ENCODE measurements around the gene TUBGCP6.

The TUBGCP6 gene

GRCh38 chr22:50281384-50281760 is 36.5 kb upstream of the TUBGCP6 start:
- Mint-ChIP-seq H3K9me3 (no peaks in the 10 kb centered on the region), H3K4me1 (no peaks in the 10 kb centered on the region), H3K27me3 (ENCODE audit: low read depth, poor library complexity) (no peaks in the 10 kb centered on the region), H3K36me3 (ENCODE audit: low read depth) (peaks cover 28% of the 10 kb centered on the region), H3K4me3 (no peak overlapping the region), H3K27ac (no peak overlapping the region)
- DNase-seq, result no peak
- no peak for TF ChIP-seq CTCF (IDR thresholded peaks at IDR 0.05)

- no peak for TF ChIP-seq CTCF (IDR thresholded peaks at IDR 0.05)
Observed at GRCh38 chr22:50280708-50281383, 36.0 kb upstream of the TUBGCP6 start.

GRCh38 chr22:50280022-50280707 is 35.3 kb upstream of the TUBGCP6 start:
- H3K27ac Mint-ChIP-seq, result no peak overlapping the region
- TF ChIP-seq CTCF (IDR thresholded peaks at IDR 0.05), result no peak
- H3K4me1 Mint-ChIP-seq, result peaks cover 2% of the 10 kb centered on the region
- no peak for DNase-seq
- no peaks in the 10 kb centered on the region for H3K9me3 Mint-ChIP-seq
- peaks cover 34% of the 10 kb centered on the region for H3K36me3 Mint-ChIP-seq (ENCODE audit: low read depth)
- no peak overlapping the region for H3K4me3 Mint-ChIP-seq
- no peaks in the 10 kb centered on the region for H3K27me3 Mint-ChIP-seq (ENCODE audit: low read depth, poor library complexity)

More at GRCh38 chr22:50280708-50281383, 36.0 kb upstream of the TUBGCP6 start:
- Mint-ChIP-seq H3K36me3 (ENCODE audit: low read depth) (peaks cover 30% of the 10 kb centered on the region), H3K27ac (no peak overlapping the region), H3K4me1 (no peaks in the 10 kb centered on the region), H3K9me3 (no peaks in the 10 kb centered on the region), H3K4me3 (no peak overlapping the region), H3K27me3 (ENCODE audit: low read depth, poor library complexity) (no peaks in the 10 kb centered on the region)
- DNase-seq, result no peak

GRCh38 chr22:50278956-50279619 is 34.3 kb upstream of the TUBGCP6 start:
- Mint-ChIP-seq H3K4me3 (no peak overlapping the region), H3K4me1 (peaks cover 8% of the 10 kb centered on the region), H3K27me3 (ENCODE audit: low read depth, poor library complexity) (no peaks in the 10 kb centered on the region)

GRCh38 chr22:50278461-50278860 is 33.6 kb upstream of the TUBGCP6 start:
- no peaks in the 10 kb centered on the region for H3K27me3 Mint-ChIP-seq (ENCODE audit: low read depth, poor library complexity)
- H3K36me3 Mint-ChIP-seq (ENCODE audit: low read depth), result peaks cover 42% of the 10 kb centered on the region
- H3K9me3 Mint-ChIP-seq, result no peaks in the 10 kb centered on the region
- no peak overlapping the region for H3K27ac Mint-ChIP-seq
- H3K4me1 Mint-ChIP-seq, result peaks cover 15% of the 10 kb centered on the region
- no peak for DNase-seq
- TF ChIP-seq CTCF (IDR thresholded peaks at IDR 0.05), result no peak
- no peak overlapping the region for H3K4me3 Mint-ChIP-seq

More at GRCh38 chr22:50278956-50279619, 34.3 kb upstream of the TUBGCP6 start:
- Mint-ChIP-seq H3K27ac (peak overlapping the region; percentile 29), H3K9me3 (no peaks in the 10 kb centered on the region), H3K36me3 (ENCODE audit: low read depth) (peaks cover 36% of the 10 kb centered on the region)
- TF ChIP-seq CTCF (IDR thresholded peaks at IDR 0.05), result no peak
- DNase-seq, result no peak

All from nephron progenitor cell (in vitro differentiated cells).